Measurements from ENCODE around the gene PFDN2.
"Not testable (repeated sequence)": the region's sequence is repeated elsewhere in the genome, so short reads cannot be mapped to it uniquely, and the experiment has no call there.

PFDN2 gene

DNA sequence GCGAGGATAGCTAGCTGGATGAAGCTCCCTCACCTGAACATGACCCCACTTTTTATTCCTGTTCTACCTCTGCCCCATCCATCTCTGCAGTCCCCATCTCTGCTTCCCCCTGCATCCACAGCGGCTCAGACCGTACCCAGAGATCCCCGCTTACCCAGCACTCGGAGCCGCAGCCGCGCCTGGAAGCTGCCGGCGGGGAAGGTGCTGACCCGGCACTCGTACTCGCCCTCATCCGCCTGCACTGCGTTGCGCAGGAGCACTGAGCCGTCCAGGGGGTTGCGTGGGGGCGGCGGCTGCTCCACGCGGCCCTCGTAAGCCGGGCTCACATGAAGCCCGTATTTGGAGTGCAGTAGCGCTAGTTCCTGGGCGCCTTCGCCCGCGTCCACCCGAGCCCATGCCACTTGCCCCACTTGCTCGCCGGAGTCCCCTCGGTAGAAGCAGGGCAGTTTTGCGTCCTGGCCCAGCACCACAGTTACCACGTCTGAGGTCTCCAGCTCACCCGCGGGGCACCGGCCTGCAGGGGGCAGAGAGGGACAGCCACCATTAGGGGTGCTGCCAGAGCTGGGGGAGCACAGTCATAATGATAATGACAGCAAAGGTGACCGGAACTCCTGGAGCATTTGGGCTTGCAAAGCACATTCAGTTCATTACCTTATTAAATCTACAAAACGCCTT lies 38.3 kb downstream of the PFDN2 start:
- DNase-seq, result no peak

DNA sequence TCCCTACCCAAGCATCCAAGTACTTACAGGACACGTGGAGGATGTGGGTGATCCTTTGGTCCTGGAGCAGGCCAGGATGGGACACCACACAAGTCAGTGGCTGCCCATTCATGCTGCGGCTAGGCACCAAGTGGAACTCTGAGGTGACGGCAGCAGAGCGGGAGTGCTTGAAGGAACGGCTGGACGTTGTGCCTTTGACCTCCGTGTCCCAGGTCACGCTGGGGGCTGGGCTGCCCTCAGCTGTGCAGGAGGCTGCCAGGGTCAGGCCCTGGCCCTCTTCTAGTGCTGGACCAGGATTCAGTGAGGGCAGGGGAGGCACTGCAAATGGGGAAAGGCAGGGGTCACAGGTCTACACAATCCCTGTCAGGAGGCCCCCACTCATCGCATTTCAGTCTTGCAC lies 40.4 kb downstream of the PFDN2 start:
- DNase-seq, result no peak

DNA sequence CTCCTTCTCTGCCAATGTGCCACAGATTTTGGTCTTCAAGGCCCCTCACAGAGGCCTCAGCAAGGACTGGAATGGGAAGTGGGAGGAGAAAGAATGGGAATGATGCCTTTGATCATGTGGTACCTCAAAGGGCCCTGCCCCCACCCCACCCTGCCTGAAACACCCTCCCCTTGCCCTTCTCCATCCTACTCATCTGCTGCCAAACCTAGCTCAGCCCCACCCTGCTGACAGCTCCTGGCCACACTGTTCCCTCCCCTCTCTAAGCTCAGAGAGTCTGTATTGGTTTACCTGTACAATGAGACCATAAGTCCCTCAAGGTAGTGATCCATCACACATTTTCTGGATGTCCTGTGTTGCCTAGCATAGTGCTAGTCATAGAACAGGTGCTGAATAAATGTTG lies 41.4 kb downstream of the PFDN2 start:
- no peak for DNase-seq

DNA sequence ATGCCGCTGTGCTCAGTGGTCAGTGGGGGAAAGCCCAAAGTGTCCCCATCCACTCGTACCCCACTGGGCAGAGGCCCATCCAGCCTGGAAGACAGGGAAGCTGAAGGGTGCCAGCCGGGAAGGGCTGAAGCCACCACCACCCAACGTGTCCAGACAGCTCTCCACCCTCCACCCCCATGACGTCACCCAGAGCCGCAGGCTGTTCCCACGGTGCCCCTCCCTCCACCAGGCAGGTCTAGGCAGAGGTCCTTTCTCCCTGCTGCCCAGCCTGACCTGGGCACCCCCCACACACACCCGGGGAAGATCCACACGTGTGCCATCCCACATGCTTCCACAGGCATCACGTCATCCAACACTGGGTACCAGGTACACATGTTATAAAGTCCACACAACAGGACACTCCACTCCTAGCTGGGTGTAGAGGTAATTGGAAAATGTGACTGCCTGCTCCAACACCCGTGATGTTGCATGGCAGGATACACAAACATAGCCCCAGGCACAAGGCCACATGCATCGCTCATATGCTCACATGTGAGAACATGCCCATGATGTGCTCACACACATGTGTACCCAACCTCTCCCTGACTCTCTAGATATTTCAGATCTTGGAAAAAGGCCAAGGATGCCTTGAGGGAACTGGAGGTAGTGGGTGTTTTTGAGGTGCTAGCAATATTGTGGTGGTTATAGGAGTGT lies 43.0 kb downstream of the PFDN2 start:
- DNase-seq, result no peak

DNA sequence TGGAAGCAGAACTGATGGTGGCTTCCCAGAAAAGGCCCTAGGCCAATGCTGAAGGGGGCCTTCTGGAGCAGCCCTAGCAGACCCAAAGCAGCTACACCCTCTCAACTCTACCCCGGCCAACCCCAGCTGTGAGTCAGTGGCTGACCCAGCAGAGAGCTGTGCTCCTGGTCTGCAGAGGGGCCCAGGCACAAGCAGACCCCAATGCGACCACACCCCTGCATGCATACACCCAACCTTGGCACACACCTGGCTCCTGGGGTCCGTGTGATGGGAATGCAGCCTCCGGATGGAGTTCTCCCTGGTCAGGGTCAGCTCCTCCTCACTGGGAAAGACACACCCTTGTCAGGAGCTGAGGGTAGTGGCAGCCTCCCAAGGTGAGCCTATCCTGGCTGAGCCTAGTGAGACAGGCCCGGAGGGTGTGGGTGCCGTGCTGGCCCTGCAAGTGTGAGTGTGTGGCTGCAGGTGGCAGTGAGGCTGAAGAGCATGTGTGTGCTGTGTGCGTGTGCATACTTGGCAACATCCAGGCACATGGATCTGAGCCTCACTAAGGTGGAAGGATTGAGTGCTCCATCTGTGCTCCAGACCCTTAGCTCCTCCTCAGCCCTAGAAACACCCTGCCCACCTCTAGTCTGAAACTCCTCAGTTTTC lies 44.2 kb downstream of the PFDN2 start:
- no peak for DNase-seq

DNA sequence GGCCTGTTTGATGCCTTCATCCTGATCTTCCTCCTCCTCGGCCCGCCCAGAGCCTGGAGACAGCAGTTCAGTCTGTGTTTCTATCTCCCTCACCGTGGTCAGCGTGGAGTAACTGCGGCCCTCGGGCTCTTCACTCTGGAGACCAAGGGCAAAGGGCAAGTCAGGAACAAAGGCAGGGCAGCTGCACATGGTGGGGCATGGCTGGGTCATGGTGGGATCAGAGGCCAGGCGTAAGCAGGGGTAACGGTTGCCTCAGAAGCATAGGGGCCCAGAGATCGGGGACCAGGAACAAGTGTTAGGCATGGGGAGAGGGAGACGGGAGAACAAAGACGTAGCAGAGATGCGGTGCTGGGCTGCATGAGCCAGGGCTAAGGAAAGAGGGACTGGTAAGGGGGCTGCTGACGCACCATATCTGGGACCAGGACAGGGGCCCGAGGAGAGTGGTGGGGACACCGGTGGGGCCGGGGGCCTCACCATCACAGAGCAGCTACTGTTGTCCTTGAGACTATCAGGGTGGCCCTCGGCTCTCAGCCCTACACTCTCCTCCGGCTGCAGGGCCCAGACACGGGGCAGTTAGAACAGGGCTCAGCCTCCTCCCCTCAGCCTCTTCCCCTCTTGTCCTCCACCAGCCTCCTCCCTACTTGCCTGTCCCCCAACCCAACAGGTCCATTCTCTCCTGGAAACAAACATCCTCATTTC lies 44.9 kb downstream of the PFDN2 start:
- DNase-seq, result no peak

DNA sequence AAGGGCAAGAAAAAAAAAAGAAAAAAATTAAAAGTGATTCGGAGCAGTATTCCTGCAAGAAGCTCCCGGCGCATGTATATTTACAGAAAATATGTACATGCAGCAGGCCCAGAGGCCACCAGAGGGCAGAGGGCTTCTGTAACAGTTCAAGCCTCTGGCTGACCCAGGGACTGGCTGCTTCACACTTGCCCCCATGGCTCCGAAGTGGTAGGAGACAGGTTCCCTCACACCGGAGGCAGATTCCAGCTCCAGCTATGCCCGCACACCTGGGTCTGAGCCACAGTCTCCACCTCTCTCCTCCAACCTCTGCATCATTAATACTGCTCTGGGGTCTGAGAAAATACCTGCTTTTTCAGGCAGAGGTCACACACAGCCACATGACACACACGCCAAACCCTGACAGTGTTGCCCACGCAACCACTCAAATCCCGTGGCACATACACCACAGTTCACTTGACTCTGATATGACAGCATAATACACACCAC lies 45.9 kb downstream of the PFDN2 start:
- no peak for DNase-seq

DNA sequence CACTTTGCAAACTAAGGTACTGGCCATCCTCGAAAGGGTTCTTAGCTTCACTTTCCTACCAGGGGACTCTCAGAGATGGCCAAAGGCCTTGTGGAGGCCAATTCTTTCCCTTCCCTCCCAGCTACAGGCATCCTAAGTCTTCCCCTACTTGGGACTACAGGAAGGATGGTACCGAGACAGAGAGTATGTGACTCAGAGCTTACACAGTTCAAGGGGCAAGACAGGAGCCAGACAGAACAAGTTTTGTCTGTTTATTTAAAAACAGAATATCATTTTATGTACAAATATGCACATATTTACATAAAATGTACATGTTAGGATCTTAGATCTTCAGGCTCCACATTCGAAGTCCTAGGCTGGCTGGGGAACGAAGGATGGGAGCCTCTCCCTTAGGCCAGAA lies 47.1 kb downstream of the PFDN2 start:
- no peak for DNase-seq

DNA sequence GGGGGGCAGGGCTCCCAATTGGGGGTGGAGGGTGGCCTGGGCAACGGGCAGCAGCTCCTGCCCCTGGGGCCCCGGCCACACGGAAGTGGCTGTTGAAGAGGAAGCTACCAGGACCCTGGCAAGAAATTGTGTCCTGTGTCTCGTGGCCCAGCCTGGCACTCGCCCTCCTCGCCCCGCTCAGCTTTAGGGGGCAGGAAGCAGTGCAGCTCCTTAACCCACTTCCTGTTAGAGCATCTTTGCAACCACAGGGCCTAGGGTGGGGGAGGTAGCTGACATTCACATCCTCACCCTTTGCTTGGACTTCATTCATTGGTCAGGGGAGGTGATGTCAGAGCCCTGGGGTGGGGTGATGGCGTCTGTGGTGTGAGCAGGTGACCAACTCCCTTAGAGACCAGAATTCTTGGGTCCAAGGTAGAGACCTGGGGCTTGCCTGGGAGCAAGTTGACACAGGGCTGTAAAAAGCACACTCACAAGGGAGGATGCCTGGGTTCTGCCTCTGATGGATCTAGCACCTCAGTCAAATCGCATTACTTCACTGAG lies 48.0 kb downstream of the PFDN2 start, which contains the start of gene ARHGAP30:
ARHGAP30 (minus strand) TSS at position 161 of the 540 bp plus-strand sequence. CDS start 267 bp downstream, outside the sequence.
- no peak for DNase-seq

DNA sequence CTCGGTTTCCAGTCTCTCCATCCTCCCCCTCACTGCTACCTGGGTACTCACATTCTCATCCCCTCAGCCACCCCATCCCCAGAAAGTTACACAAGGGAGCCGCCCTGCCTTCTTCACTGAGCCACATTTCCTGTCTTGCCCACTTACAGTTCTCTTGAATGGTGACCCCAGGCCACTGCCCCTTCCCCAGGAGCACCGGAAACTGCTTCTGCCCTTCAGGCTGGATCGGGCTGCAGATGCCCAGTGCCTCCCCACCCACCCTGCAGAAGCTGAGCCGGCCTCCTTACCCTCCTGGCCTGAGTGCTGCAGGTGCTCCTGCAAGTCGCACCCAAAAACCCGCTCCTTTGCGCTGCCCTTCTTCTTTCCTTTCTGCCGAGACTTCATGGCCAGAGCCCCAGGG lies 48.6 kb downstream of the PFDN2 start:
- no peak for DNase-seq

DNA sequence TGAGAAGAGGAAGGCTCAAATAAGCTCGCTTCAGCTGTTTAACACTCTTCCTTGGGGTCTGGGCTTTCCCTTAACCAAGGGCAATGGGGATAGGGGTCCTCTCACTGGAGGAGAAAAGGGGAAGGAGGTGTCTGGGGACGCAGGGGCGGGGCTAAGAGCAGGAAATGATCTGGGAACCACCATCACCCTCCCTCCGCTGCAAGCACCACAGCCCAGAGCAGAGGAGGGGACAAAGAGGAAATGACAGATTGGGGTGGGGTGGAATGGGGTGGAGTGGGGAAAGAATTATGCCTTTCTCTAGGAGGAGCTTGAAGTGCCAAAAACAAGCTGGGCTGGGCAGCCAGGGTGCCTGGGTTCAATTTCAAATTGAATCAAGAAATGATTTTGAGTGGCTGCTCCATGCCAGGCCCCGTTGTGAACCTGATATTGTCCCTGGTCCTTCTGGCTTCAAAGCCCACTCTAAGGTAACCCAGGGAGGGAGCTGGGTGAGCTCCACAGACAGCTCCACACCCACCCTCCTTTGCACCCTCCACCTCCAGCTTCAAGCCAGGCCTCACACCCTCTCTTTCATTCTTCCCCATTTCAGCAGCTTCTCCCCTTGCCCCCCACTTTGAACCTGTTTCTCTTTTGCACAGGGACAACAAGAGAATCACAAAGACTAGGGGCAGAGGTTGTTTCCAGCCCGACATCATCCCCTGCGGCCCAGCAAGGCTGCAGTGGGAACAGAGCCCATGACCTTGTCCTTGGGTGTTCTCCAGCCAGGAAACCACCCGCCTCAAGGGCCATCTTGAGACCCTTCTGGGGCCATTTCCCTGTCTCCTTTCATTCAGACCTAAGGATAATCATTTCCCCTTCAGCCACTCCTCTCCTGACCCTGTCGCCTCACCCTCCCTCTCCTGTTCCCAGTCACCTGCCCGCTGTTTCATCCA lies 49.3 kb downstream of the PFDN2 start:
- no peak for DNase-seq

DNA sequence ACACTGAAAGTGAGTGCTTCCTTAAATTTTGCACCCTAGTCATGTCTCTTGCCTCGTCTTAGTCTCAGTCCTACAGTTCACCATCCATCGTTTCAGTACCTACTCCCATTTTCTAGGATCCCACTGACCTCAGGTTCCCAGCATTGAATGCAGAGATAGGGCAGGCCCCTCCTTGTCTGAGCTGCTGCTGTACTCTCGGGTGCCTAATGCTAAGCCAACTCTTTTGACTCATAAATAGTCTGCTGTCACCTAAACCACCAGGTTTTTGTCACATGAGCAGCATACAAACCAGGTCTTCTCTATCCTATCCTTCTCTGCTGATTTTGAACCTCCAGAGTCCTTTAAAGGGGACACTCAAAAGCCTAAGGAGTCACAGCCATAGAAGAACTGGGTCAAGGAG lies 51.1 kb downstream of the PFDN2 start:
- no peak for DNase-seq

DNA sequence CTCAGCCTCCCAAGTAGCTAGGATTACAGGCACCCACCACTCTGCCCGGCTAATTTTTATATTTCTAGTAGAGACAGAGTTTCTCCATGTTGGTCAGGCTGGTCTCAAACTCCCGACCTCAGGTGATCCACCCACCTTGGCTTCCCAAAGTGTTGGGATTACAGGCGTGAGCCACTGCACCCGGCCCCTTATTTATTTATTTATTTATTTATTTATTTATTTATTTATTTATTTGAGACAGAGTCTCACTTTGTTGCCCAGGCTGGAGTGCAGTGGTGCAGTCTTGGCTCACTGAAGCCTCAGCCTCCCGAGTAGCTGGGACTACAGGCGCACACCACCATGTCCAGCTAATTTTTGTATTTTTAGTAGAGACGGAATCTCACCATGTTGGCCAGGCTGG lies 52.2 kb downstream of the PFDN2 start:
- DNase-seq, result not testable (repeated sequence)

DNA sequence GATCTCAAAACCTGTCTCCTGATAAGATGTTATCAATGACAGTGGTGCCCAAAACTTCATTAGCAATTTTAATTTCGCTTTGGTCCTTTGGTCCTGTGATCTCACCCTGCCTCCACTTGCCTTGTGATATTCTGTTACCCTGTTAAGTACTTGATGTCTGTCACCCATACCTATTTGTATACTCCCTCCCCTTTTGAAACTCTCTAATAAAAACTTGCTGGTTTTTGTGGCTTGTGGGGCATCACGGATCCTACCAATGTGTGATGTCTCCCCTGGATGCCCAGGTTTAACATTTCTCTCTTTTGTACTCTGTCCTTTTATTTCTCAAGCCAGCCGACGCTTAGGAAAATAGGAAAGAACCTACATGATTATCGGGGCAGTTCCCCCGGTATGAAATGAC lies 53.9 kb downstream of the PFDN2 start:
- DNase-seq, result not testable (repeated sequence)

DNA sequence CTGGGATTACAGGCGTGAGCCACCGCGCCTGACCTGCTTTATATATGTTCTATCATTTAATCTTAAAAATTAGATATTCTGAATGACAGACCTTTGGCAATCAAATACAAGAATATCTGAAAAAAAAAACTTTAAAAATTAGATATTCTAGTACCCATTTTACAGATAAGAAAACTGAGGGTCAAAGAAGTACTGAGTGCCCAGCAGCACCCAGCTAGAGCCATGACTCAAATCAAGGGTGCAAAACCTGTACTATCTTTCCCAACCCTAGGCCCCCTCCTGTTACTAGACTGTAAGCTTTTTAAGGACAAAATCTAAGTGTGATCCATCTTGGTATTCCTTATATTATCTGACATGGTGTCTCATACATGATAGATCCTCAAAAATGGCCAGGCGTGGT lies 56.4 kb downstream of the PFDN2 start:
- no peak for DNase-seq

DNA sequence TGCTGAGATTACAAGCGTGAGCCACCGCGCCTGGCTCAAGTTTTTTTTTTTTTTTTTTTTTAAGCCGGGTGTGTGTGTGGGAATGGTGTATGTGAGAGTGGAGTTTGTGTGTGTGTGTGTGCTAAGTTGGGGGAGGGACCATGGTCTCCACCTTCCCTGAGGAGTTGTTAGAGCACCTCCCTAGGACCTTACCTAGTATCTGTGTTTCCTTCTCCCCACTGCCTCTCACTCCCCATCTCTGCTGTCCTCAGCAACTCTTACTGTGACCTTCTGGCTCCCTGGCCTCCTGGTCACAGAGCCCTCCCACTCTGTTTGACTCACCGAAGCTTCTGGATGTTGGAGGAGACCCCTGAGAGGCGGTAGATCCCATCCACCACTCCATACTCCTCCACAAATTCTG lies 58.5 kb downstream of the PFDN2 start:
- DNase-seq, result no peak

DNA sequence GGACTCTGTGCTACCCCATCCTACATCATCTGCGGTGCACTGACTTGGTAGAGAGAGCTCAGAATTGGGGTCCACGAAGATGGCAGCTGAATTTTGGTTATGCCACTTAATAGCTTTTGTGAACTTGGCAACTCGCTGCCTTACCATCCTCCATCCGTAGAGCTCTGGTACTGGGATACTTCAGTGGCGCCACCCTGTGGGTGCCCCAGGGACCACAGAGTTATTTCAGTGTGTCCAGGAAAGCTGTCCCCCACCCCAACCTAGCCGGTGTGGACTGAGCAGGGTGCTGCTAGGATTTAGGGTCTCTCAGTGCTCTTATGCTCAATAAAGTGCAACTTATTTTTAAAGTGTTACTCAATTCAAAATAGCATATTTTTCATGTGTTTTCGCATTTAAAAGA lies 63.0 kb downstream of the PFDN2 start:
- DNase-seq, result no peak

DNA sequence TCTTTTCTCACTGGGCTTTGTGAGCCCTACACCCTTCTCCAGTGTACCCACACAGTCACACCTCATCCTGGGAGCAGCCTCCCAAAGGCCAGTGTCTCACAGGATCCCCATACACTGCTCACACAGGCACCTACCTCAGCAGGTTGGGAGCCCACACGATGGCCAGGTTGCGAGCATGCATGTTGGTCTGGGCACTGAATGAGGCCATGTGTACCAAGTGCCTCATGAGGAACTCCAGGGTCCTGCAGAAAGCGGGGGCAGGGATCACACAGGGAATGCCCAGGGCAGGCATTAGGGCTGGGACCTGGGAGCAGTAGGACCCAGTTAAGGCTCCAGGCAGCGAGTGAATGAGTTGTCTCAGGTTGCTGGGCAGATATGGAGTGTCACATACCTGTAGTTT lies 63.6 kb downstream of the PFDN2 start:
- no peak for DNase-seq

DNA sequence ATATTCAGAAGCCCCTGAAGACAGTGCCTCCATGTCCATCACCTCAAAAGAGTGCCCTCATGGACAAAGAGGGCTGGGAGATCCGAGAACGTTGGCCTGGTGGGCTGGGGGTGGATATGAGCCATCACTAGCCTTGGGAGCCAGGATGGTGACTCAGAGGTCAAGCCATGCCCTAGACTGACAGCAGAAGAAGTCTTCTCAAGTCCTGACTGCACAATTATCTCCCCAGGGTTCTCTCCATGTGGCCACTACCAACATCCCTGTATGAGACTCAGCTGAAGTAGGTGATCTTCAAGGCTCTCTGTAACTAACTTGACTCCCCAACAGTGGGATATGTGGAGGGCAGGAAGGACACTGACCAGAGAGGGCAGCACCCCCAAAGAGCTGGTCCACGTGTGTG lies 64.9 kb downstream of the PFDN2 start:
- DNase-seq, result no peak

DNA sequence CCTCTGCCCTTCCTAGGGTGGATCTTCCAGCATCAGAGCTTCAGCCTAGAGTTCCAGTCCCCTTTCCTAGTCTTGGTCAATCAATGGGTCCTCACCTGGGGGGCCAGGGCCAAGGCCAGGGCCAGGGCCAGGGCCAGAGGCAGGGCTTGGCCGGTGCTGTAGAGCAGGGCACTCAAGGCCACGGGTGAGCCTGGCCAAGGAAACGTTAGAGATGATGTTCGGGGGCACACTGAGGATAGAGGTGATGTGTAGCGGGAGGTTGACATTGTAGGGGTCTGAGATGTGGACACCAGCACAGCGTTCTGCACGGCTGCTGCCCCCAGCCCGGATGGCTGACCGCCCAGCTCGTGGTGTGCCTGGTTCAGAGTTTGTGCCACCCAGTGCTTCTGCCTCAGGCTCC lies 66.6 kb downstream of the PFDN2 start:
- no peak for DNase-seq
